Ovary (tissue), 3 donors: ENCODE data around the gene PLXNB2.

ENCODE experiments used
- CTCF ChIP-seq, 3 donors: fragments of 450-650 bp in 2 of 3; fragments of 200-600 bp in 1 of 3; IDR thresholded peaks; one replicate each; pipeline versions ENCODE4 v1.5.1 to v1.8.0; 2016 to 2022; ENCODE audit warnings: antibody characterized with exemption in 3 of 3, mild to moderate bottlenecking in 1 of 3
- EP300 ChIP-seq: sonication (generic); formaldehyde crosslinking; IDR thresholded peaks from one replicate; pipeline ENCODE4 v1.6.1; 2017; ENCODE audit warnings: antibody characterized with exemption
- POLR2A ChIP-seq: fragments of 450-650 bp; IDR thresholded peaks from one replicate; pipeline ENCODE4 v1.6.1; 2017; ENCODE audit warnings: antibody characterized with exemption, mild to moderate bottlenecking, moderate library complexity
- donor health status: DM: no; HTN: no; CAD: no.

- TF ChIP-seq CTCF (IDR thresholded peaks at IDR 0.05): no peak
- TF ChIP-seq POLR2A: no peak
- TF ChIP-seq EP300: no peak
These were observed 54.2 kb downstream of the PLXNB2 start for GRCh38 chr22:50253046-50253915.
